ENCODE data around the gene TMEM259. TPM values are rescaled to one million over a fixed set of nuclear protein-coding genes. Genes with fewer than 3 reads are reported as not detected.
A peak's percentile ranks its signal among the peaks of the same experiment; 100 is the strongest.

TMEM259 gene
- total and polyA plus RNA-seq, 2 of the 13 experiments (the other 11 are each of a cell fraction or from before 2014, with no cell fraction given), result 64.7 to 164 TPM

- TF ChIP-seq AHDC1 (CRISPR knock-in tag; IDR thresholded peaks at IDR 0.05; ENCODE audit: borderline replicate concordance) (no peak), HINFP (CRISPR knock-in tag; IDR thresholded peaks at IDR 0.05; ENCODE audit: low read depth) (peak; percentile 92), MLXIP (CRISPR knock-in tag; IDR thresholded peaks at IDR 0.05; ENCODE audit: borderline replicate concordance) (no peak), ZNF446 (CRISPR knock-in tag; IDR thresholded peaks at IDR 0.05) (peak; percentile 86), ZNF180 (CRISPR knock-in tag; IDR thresholded peaks at IDR 0.05; ENCODE audit: borderline replicate concordance, low read depth) (no peak), BHLHE40 (IDR thresholded peaks at IDR 0.05; ENCODE audit: low read length) (no peak), BCL6 (CRISPR knock-in tag; IDR thresholded peaks at IDR 0.05) (peak; percentile 25; the same call in 1 of the 2 replicates), ZNF878 (CRISPR knock-in tag; IDR thresholded peaks at IDR 0.05) (no peak), BORCS8-MEF2B (CRISPR knock-in tag; IDR thresholded peaks at IDR 0.05) (peak; percentile 65), ZNF24 (IDR thresholded peaks at IDR 0.05) (no peak), EHMT2 (IDR thresholded peaks at IDR 0.05; ENCODE audit: borderline replicate concordance, low read depth, low read length) (no peak), HOXA7 (CRISPR knock-in tag; IDR thresholded peaks at IDR 0.05) (0 out of 2 replicates have a peak, but pooled peaks have one; percentile 16), MBNL3 (CRISPR knock-in tag; conservative IDR thresholded peaks at IDR 0.05) (no peak), MED1 (CRISPR knock-in tag; IDR thresholded peaks at IDR 0.05) (peak; percentile 78), ZNF839 (CRISPR knock-in tag; IDR thresholded peaks at IDR 0.05; ENCODE audit: borderline replicate concordance) (no peak), SIX4 (CRISPR knock-in tag; IDR thresholded peaks at IDR 0.05) (no peak), CENPX (CRISPR knock-in tag; IDR thresholded peaks at IDR 0.05) (no peak), E2F5 (CRISPR knock-in tag; conservative IDR thresholded peaks at IDR 0.05) (no peak), CHD2 (IDR thresholded peaks at IDR 0.05; ENCODE audit: low read depth, low read length) (no peak)
These were observed 30.3 kb upstream of the TMEM259 start (continued) for GRCh38 chr19:1050989-1051788.

Measured in HepG2 (cell line).